ENCODE data around the gene FAM120B.

FAM120B gene

DNA sequence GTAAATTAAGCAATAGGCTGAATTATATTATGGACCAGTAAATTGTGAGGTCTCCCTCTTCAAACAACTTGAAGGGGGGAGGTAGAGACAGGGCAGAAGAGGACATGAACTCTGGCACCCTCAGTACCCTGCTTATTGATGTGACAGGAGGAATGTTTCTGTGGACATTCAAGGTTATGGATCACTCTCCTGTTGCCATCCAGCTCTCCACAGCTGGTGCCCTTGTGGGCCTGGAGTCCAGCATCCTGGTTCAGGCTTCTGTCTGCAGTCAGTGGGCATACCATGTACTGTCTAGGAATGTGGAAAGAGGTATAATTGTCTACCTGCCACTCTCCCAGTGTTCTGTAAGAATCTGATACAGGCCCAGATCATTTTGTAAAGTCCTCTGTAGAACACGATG lies 55.6 kb downstream of the FAM120B start:
- Mint-ChIP-seq H3K4me1 (ENCODE audit: low read depth) (peaks cover 2% of the 10 kb centered on the region), H3K4me3 (no peak overlapping the region), H3K36me3 (ENCODE audit: low read depth) (peaks cover 9% of the 10 kb centered on the region), H3K27ac (no peak overlapping the region), H3K27me3 (ENCODE audit: low read depth) (no peaks in the 10 kb centered on the region), H3K9me3 (no peaks in the 10 kb centered on the region)

DNA sequence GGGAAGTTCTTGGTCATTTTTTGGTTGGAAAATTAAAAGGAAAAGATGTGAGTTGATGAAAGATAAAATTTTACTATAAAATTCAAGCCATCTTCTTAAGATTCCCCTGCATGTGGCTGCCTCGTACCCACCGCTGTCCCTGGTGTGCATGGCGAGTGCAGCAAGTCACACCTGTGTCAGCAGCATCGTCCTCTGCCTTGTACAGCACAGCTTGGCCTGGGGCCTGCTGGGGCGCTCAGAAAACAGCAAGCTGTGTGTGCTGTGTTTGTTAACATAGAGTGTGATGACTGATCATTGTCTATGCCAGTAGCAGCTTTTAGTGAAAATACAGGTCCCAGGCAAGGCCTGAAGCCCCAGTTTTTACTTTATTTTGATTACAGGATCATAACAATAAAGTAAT lies 56.7 kb downstream of the FAM120B start:
- H3K4me3 Mint-ChIP-seq, result no peak overlapping the region
- no peaks in the 10 kb centered on the region for H3K27me3 Mint-ChIP-seq (ENCODE audit: low read depth)
- H3K4me1 Mint-ChIP-seq (ENCODE audit: low read depth), result peaks cover 2% of the 10 kb centered on the region
- no peaks in the 10 kb centered on the region for H3K9me3 Mint-ChIP-seq
- H3K36me3 Mint-ChIP-seq (ENCODE audit: low read depth), result peaks cover 6% of the 10 kb centered on the region
- no peak overlapping the region for H3K27ac Mint-ChIP-seq

DNA sequence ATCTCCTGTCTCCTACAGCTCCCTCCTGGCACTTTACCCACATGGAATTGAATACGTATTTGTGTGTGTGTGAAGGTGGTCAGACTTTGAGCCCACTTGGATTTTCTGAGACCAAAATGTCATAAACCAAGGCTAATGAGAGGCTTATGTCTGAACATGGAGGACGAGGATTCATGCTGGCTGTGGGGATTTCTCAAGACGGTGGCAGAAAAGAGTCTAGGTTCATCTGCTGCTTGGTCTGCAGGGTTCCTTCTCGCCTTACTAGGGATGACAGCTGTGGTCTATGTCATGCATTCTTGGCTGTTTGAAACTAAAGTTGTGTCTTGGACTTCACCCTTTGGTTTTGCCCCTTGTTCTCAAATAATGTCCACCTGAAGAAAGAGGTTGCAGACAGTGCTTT lies 58.6 kb downstream of the FAM120B start:
- Mint-ChIP-seq H3K36me3 (ENCODE audit: low read depth) (peaks cover 4% of the 10 kb centered on the region), H3K9me3 (no peaks in the 10 kb centered on the region), H3K27ac (no peak overlapping the region), H3K4me3 (no peak overlapping the region), H3K4me1 (ENCODE audit: low read depth) (peaks cover 2% of the 10 kb centered on the region), H3K27me3 (ENCODE audit: low read depth) (no peaks in the 10 kb centered on the region)

DNA sequence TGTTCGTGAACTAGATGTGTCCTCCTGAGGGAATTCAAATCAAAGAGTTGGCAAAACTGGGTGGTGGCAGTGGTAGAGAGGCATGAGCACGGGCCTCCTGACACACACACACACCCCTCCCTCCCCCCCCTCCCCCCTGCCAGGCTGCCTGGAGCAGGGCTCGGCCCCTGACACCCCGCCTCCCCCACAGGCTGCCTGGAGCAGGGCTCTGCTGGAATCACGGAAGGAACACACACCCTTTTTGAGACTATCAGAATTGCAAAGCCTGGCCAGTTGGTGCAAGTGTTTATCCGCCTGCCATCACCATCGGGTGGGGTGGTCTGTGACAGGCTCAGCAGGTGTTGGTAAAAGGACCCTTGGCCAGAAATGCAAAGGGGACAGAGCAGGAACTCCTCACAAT lies 59.0 kb downstream of the FAM120B start:
- H3K9me3 Mint-ChIP-seq, result no peaks in the 10 kb centered on the region
- H3K4me1 Mint-ChIP-seq (ENCODE audit: low read depth), result peaks cover 5% of the 10 kb centered on the region
- no peak overlapping the region for H3K27ac Mint-ChIP-seq
- peaks cover 4% of the 10 kb centered on the region for H3K36me3 Mint-ChIP-seq (ENCODE audit: low read depth)
- H3K4me3 Mint-ChIP-seq, result no peak overlapping the region
- no peaks in the 10 kb centered on the region for H3K27me3 Mint-ChIP-seq (ENCODE audit: low read depth)

DNA sequence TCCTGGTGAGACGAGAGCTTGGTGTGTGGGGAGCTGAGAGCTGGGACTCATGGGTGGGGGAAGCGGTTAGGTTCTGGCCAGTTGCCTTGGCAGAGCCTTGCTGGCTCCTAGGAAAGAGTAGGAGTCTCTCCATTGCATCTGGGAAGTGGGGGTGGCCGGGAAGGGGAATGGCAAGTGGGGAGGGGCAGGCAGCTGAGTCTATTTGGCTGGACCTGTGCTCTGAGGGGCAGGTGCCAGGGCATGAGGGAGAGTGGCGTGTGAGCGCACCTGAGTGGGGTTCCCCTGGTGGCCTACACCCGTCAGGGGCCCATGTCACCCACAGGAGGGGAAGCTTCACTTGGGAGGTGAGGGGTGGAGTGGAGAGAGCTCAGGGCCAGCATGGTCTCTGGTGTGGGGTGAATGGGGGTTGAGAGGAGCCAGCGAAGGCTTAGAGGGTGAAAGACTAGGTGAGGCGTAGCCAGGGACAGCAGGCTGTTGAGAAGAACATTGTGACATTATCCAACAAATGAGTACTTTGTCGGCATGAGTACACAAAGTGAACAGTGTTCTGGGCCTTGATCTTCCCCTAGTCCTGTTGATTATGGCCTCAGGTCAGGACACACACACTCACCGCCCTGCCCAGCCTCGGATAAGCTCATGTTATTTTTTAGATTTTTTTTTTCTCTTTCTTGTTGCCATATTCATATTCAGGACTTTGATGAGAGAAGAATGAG lies 59.8 kb downstream of the FAM120B start:
- Mint-ChIP-seq H3K27me3 (ENCODE audit: low read depth) (no peaks in the 10 kb centered on the region), H3K4me1 (ENCODE audit: low read depth) (peaks cover 10% of the 10 kb centered on the region), H3K9me3 (no peaks in the 10 kb centered on the region), H3K36me3 (ENCODE audit: low read depth) (peaks cover 4% of the 10 kb centered on the region), H3K4me3 (no peak overlapping the region), H3K27ac (no peak overlapping the region)

DNA sequence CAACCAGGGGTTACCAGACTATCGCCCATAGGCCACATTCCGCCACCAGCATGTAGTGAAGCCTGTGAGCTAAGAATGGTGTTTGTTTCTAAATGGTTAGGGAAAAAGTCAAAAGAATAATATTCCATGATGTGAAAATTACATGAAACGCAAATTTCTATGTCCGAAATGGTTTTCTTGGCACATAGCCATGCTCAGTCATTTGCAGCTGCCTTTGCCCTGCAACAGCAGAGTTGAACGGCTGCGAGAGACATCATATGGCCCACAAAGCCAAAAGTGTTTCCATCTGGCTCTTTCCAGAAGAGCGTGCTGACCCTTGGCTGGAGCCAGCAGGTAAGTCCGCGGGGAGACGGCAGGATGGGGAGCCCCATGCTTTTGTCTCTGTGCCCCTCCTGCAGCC lies 60.7 kb downstream of the FAM120B start:
- Mint-ChIP-seq H3K36me3 (ENCODE audit: low read depth) (peaks cover 4% of the 10 kb centered on the region), H3K27ac (no peak overlapping the region), H3K27me3 (ENCODE audit: low read depth) (no peaks in the 10 kb centered on the region)

DNA sequence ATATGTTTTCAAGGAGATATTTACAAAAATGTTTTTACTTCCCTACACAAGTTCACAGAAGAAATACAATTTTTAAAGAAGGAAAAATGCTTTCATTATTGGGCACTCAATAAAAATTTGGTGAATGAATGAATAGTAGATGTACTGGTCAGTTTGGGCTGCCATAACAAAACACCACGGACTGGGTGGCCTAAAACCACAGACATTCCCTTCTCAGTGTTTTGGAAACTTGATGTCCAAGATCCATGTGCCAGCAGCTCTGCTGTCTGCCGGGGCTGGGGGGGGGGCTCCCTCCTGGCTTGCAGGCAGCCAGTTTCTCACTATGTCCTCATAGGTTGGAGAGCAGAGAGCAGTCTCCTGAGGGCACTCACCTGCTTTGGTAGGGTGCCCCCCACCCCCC lies 62.0 kb downstream of the FAM120B start:
- Mint-ChIP-seq H3K9me3 (no peaks in the 10 kb centered on the region), H3K36me3 (ENCODE audit: low read depth) (peaks cover 4% of the 10 kb centered on the region)

More for the DNA sequence above, 60.7 kb downstream of the FAM120B start:
- Mint-ChIP-seq H3K4me3 (no peak overlapping the region), H3K9me3 (no peaks in the 10 kb centered on the region), H3K4me1 (ENCODE audit: low read depth) (peaks cover 9% of the 10 kb centered on the region)

DNA sequence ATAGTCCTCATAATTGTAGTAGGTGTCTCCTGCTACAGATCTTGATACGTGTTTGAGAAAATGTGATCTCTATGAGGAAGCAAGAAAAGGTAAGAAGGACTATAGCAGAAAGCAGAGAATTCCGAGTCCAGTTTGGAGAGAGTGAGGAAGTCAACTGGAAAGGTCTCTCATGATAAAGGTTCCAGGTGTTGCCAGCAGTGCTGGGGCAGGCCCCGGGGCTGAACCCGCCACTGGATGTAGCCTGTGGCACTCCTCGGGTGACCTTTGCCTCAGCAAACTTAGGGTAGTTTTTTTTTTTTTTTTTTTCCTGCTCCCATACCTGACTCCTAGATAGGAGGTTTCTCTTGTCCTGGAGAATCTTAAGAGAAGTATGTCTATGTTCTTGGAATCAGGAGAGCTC lies 62.8 kb downstream of the FAM120B start:
- no peak overlapping the region for H3K27ac Mint-ChIP-seq
- no peak overlapping the region for H3K4me3 Mint-ChIP-seq
- no peaks in the 10 kb centered on the region for H3K9me3 Mint-ChIP-seq
- H3K4me1 Mint-ChIP-seq (ENCODE audit: low read depth), result peaks cover 8% of the 10 kb centered on the region
- H3K27me3 Mint-ChIP-seq (ENCODE audit: low read depth), result no peaks in the 10 kb centered on the region
- peaks cover 2% of the 10 kb centered on the region for H3K36me3 Mint-ChIP-seq (ENCODE audit: low read depth)

More for the DNA sequence above, 62.0 kb downstream of the FAM120B start:
- peaks cover 8% of the 10 kb centered on the region for H3K4me1 Mint-ChIP-seq (ENCODE audit: low read depth)
- H3K27ac Mint-ChIP-seq, result no peak overlapping the region
- no peak overlapping the region for H3K4me3 Mint-ChIP-seq
- H3K27me3 Mint-ChIP-seq (ENCODE audit: low read depth), result no peaks in the 10 kb centered on the region

DNA sequence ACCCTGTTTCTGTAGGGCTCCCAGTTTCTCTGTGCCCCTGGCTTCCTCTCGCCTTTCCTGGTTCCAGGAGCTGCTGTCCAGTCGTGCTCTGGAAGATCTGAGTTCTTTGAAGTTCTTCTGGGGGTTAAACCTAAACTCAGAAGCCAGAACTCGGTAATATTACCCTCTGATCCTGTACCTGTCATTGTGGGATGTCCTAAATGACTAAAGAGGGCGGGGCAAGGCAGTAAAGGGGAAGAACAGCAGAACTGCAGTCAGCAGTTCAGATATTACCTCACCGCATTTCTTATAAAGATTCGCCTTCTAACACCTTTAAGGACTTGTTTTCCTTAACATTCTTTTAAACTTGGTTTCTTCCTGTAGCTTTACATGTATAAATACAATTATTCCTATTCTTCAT lies 63.9 kb downstream of the FAM120B start:
- H3K27ac Mint-ChIP-seq, result peak overlapping the region; percentile 2
- peaks cover 8% of the 10 kb centered on the region for H3K4me1 Mint-ChIP-seq (ENCODE audit: low read depth)
- H3K36me3 Mint-ChIP-seq (ENCODE audit: low read depth), result peaks cover 2% of the 10 kb centered on the region
- H3K4me3 Mint-ChIP-seq, result no peak overlapping the region
- H3K9me3 Mint-ChIP-seq, result no peaks in the 10 kb centered on the region
- no peaks in the 10 kb centered on the region for H3K27me3 Mint-ChIP-seq (ENCODE audit: low read depth)

DNA sequence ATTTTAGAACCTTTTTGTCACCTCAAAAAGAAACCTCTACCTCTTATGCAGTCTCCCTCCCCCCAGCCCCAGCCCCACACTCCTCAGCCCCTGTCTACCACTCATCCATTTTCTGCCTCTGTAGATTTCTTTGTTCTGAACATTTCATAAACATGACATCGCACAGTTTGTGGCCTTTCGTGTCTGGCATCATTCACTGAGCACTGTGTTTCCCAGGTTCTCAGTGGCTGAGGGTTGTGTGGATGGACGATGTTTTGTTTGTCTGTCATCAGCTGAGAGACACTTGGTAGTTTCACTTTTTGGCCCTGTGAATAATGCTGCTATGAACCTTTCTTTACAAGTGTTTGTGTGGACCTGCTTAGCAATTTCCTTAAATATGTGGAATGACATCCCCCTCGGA lies 64.5 kb downstream of the FAM120B start:
- peak overlapping the region; percentile 65 for H3K27ac Mint-ChIP-seq
- H3K9me3 Mint-ChIP-seq, result no peaks in the 10 kb centered on the region
- no peak overlapping the region for H3K4me3 Mint-ChIP-seq
- peaks cover 8% of the 10 kb centered on the region for H3K4me1 Mint-ChIP-seq (ENCODE audit: low read depth)
- H3K36me3 Mint-ChIP-seq (ENCODE audit: low read depth), result peaks cover 8% of the 10 kb centered on the region
- H3K27me3 Mint-ChIP-seq (ENCODE audit: low read depth), result no peaks in the 10 kb centered on the region

DNA sequence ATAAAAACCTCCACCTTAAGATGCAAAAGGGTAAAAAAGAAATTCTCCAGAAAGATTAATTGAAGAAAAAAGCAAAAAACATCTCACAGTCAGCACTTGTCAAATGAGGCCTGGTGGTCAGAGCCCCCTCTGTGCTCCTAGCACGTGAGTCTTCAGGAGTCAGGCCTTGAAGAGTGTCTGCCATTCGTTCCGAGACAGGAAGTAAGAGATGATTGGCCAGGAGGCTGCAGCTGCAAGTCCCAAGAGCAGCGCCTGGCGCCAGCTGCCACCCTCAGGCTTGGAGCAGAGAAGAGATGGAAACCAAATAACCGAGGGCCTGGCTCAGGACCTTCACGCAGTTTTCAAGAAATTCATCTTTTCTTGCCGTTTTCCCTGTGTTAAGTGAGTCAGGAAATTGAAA lies 65.0 kb downstream of the FAM120B start:
- Mint-ChIP-seq H3K27me3 (ENCODE audit: low read depth) (no peaks in the 10 kb centered on the region), H3K27ac (peak overlapping the region; percentile 65), H3K4me1 (ENCODE audit: low read depth) (peaks cover 8% of the 10 kb centered on the region), H3K36me3 (ENCODE audit: low read depth) (peaks cover 9% of the 10 kb centered on the region), H3K9me3 (no peaks in the 10 kb centered on the region), H3K4me3 (no peak overlapping the region)

DNA sequence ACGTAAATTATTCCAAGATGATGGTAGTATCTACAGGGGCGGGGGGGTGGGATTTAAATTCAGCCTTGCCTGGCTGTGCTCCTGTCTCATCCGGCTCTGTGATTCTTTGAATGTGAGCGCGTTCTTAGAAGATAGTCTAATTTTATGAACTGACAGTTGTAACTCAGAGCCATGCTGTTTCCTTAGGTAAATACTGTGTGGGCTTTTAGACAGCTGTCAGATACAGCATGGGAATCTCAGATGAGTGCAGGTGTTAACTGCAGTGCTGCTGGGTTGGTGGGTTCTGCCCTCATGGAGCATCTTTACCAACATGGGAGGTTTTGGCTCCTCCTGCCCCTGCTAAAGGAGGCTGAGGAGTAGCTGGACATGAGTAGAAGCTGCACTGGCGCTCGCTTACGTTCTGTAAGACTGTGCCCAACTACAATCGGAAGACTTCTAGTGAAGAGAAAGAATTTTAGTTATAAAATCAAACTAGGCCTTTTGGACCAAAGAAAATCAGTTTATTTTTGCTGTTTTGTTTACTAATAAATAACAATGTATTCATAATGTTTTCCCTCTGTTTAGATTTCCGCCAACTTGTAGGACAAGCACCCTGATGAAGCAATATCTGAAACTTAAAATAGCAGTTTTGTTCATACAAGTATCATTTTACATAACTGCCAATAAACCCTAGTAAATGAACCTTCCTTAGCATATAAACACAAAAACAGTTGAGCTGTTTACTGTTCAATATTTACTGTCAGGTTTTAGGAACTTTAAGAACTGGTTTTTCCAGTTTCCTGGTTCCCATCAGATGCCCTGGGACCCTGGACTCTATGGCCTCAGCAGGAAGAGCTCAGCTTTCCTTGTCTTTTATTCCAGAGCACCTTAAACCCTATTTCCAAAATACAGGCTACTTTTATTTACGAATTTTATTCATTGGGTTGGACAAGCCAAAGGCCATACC lies 66.1 kb downstream of the FAM120B start:
- Mint-ChIP-seq H3K36me3 (ENCODE audit: low read depth) (peaks cover 9% of the 10 kb centered on the region), H3K4me3 (no peak overlapping the region), H3K4me1 (ENCODE audit: low read depth) (peaks cover 8% of the 10 kb centered on the region), H3K27ac (no peak overlapping the region), H3K9me3 (no peaks in the 10 kb centered on the region), H3K27me3 (ENCODE audit: low read depth) (no peaks in the 10 kb centered on the region)

DNA sequence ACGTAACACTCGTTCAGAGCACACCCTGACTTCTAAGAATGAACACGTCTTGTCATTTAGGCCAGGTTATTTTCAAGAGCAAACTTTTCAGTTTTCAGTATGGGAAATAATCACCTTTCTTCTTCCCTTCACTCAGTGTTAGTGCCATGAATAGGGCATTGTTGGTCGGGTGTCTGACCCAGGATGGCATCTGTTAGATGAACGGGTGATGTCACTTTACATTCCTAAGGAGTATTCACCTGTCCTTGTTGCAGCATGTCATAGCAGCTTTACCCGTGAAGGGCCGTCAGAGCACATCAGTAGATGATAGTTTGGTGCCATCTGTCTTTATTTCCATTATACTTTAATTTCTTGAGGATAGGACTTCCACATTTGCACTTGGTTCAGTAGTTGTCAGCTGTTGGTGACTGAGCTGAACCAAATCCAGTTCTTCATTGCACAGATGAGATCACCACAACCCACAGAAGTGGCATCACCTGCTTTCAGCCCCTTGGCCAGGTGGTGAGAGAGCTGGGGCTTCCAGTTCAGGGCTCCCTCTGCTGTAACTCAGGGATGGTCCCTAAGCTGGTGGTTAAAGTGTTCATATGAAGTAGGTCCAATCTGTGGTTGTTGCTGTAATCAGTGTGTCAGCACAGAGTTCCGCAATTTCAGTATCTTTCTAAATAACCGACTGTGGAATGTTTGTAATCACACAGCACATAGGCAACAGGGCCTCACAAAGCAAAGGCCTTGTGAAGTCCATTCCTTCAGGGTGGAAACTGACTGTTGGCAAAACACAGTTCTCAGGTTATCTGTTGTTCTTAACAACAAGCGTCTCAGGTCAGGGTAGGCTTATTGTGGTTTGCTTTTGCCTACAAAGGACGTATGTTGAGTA lies 68.2 kb downstream of the FAM120B start:
- Mint-ChIP-seq H3K9me3 (no peaks in the 10 kb centered on the region), H3K27ac (no peak overlapping the region), H3K4me3 (no peak overlapping the region), H3K27me3 (ENCODE audit: low read depth) (no peaks in the 10 kb centered on the region), H3K36me3 (ENCODE audit: low read depth) (peaks cover 7% of the 10 kb centered on the region), H3K4me1 (ENCODE audit: low read depth) (peaks cover 17% of the 10 kb centered on the region)

DNA sequence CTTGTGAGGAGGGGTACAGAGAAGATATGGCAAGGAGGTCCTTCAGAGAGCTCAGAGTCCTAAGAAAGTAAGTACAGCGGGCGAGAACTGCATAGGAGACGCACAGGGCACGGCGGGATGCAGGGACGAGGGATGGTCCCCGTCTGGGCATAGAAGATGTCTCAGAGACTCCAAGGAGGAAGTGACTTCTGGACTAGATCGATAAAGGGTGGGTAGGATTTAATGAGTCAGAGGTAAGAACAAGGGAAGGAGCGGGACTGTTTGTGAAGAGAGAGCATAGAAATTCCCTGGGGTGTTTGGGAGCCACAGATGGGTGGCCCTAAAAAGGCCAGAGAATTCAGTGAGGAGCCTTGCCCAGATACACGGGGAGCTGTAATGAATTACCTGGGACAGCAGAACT lies 69.1 kb downstream of the FAM120B start:
- Mint-ChIP-seq H3K4me1 (ENCODE audit: low read depth) (peaks cover 13% of the 10 kb centered on the region), H3K36me3 (ENCODE audit: low read depth) (peaks cover 7% of the 10 kb centered on the region), H3K27ac (no peak overlapping the region), H3K4me3 (no peak overlapping the region), H3K27me3 (ENCODE audit: low read depth) (no peaks in the 10 kb centered on the region), H3K9me3 (no peaks in the 10 kb centered on the region)

Measured in T-helper 1 cell treated with Interleukin-12 subunit alpha and Interleukin-12 subunit beta and Interleukin-4 antibody, amounts not matched to agents 30 μg/mL and 1 μg/mL, for 36 hours (primary cell).